Suppressor macrophage treated with lipopolysaccharide for 4 hours (primary cell): ENCODE measurements around the gene REM1.

ENCODE experiments used
- DNase-seq: peaks from one replicate; pipeline ENCODE4 v3.0.0-alpha.2; 2020

The REM1 gene

DNA sequence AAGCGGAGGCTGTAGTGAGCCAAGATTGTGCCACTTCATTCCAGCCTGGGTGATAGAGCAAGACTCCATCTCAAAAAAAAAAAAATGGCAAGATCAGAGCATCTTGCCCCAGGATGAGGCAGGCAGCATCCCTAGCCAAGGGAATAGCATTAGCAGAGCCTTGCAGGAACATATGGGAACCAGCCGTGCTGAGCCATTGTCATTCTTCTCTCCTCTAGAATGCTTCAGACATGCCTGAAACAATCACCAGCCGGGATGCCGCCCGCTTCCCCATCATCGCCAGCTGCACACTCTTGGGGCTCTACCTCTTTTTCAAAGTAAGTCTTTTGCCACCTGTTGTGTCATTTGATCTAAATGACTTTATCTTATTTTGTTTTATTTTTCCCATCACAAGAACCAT, 52.2 kb downstream of the REM1 start:
- no peak for DNase-seq
